GM18868 (cell line): ENCODE data around the gene ZNF549.

Experiments
- ATAC-seq: cut with Tn5 transposase; IDR thresholded peaks from one replicate; pipeline ENCODE4 v1.9.1; 2021; ENCODE audit warnings: mild to moderate bottlenecking, moderate library complexity; ENCODE audit not compliant: unreplicated experiment

Gene ZNF549

GRCh38 chr19:57566396-57567265, 39.5 kb downstream of the ZNF549 start:
- no peak for ATAC-seq

- ATAC-seq: no peak
These were observed 43.6 kb downstream of the ZNF549 start for GRCh38 chr19:57570707-57571106.

- ATAC-seq: no peak
These were observed 45.3 kb downstream of the ZNF549 start for GRCh38 chr19:57572415-57572947.

- no peak for ATAC-seq
These were observed 49.5 kb downstream of the ZNF549 start for GRCh38 chr19:57576661-57577060.

GRCh38 chr19:57578487-57579205, 51.5 kb downstream of the ZNF549 start, which contains the start of gene ZNF416:
Gene ZNF416 (minus strand): TSS chr19:57578911. CDS start chr19:57578704, 207 bp downstream.
- peak; percentile 83 for ATAC-seq

GRCh38 chr19:57583104-57583520, 56.0 kb downstream of the ZNF549 start:
- ATAC-seq: no peak

GRCh38 chr19:57583521-57584416, 56.6 kb downstream of the ZNF549 start, which contains the start of gene ZIK1:
Gene ZIK1 (plus strand): TSS chr19:57584145. CDS start chr19:57584357, 212 bp downstream.
- peak; percentile 89 for ATAC-seq

- ATAC-seq: no peak
These were observed 60.4 kb downstream of the ZNF549 start for GRCh38 chr19:57587529-57587928.

- ATAC-seq: peak; percentile 18
These were observed 72.2 kb downstream of the ZNF549 start for GRCh38 chr19:57599377-57599760.

- ATAC-seq: peak; percentile 98
These were observed 72.7 kb downstream of the ZNF549 start, which contains the start of gene ZNF530 for GRCh38 chr19:57599761-57600383. Gene ZNF530 (plus strand): TSS chr19:57599885. CDS start chr19:57604346, 4,461 bp downstream.

- ATAC-seq: no peak
These were observed 79.8 kb downstream of the ZNF549 start for GRCh38 chr19:57606931-57607330.
